ENCODE measurements around the gene CPNE4. TPM values are rescaled to one million over a fixed set of nuclear protein-coding genes. Genes with fewer than 3 reads are reported as not detected.

CPNE4 gene
- total RNA-seq, 4 donors from 2014 or later = 0.17 to 0.52 TPM; not detected in 2

DNA sequence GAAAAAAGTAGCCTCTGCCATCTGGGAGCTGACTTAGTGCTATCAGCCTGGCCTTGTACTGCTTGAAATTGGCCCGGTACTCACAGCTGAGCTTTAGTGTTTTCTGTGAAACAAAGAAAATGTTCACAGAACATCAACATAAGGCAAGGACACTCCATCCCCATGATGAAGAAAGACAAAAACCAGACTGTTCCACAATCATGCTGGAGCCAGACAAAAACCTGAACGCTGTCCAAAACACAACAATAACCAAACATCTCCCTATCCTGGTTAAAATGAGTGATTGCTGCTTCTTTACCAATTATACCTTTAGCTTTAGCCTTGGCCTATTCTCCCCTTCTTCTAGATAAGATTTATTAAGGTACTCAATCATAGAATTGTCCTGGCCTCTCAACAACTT lies 153.9 kb downstream of the CPNE4 start:
- WGBS = 57% methylated on average over 2 of the region's 2 CpGs
- H3K9me3 ChIP-seq = no peaks in the 10 kb centered on the region
- no peaks in the 10 kb centered on the region for H3K4me1 ChIP-seq
- H3K27me3 ChIP-seq = no peaks in the 10 kb centered on the region
- TF ChIP-seq, protein P1, sequence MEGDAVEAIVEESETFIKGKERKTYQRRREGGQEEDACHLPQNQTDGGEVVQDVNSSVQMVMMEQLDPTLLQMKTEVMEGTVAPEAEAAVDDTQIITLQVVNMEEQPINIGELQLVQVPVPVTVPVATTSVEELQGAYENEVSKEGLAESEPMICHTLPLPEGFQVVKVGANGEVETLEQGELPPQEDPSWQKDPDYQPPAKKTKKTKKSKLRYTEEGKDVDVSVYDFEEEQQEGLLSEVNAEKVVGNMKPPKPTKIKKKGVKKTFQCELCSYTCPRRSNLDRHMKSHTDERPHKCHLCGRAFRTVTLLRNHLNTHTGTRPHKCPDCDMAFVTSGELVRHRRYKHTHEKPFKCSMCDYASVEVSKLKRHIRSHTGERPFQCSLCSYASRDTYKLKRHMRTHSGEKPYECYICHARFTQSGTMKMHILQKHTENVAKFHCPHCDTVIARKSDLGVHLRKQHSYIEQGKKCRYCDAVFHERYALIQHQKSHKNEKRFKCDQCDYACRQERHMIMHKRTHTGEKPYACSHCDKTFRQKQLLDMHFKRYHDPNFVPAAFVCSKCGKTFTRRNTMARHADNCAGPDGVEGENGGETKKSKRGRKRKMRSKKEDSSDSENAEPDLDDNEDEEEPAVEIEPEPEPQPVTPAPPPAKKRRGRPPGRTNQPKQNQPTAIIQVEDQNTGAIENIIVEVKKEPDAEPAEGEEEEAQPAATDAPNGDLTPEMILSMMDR (IDR thresholded peaks at IDR 0.05) = no peak
- no peak for TF ChIP-seq POLR2AphosphoS5 (IDR thresholded peaks at IDR 0.05)
- TF ChIP-seq EP300 (IDR thresholded peaks at IDR 0.05) = no peak
- no peak for TF ChIP-seq POLR2A (IDR thresholded peaks at IDR 0.05; ENCODE audit: low read depth)
- H3K36me3 ChIP-seq = no peaks in the 10 kb centered on the region
- H3K27ac ChIP-seq (replicated peaks in 1 of 4) = no peak overlapping the region
- intact Hi-C loops (cut with DNase I) = no loop called here
- DNase-seq (ENCODE audit: extremely low spot score) = no peak
- no peak overlapping the region for H3K4me3 ChIP-seq

DNA sequence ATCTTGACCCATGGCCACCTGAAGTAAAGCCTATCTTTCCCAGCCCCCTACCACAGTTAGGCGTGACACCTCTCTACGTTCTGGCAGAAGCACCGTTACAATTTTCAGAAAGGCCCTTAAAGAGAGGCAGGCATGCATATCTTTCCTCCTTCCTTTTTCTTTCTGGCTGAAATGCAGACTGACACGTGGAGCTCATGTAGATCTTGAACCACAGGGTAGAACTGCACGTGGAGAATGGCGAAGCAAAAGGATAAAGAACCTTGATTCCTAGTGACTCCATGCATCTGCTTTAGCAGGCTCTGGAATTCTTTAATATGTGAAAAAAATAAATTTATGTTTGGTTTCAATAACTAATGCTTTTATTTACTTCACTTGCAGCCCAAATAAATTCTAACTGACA lies 166.6 kb downstream of the CPNE4 start:
- intact Hi-C loops (cut with DNase I) = no loop called here

DNA sequence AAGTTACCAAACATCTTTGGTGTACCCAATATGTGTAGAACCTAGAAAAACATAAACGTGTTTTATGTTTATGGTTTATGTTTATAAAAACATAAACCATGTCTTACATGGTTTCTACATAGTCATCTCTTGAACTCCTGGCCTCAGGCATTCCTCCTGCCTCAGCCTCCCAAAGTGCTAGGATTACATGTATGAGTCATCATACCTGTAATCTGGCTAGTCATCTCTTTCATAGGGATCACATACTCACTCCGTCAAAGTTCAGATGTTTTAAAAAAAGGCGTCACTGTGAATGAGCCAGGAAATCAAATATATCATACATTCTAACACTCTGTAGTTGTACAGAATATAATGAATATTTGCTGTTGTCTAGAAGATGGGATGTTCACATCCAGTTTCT lies 178.6 kb downstream of the CPNE4 start:
- Histone ChIP-seq H3K27me3 (no peaks in the 10 kb centered on the region), H3K36me3 (no peaks in the 10 kb centered on the region), H3K4me3 (no peak overlapping the region), H3K4me1 (no peaks in the 10 kb centered on the region), H3K27ac (replicated peaks in 1 of 4) (no peak overlapping the region), H3K9me3 (no peaks in the 10 kb centered on the region)
- DNase-seq (ENCODE audit: extremely low spot score) = no peak
- TF ChIP-seq EP300 (IDR thresholded peaks at IDR 0.05) (no peak), POLR2A (IDR thresholded peaks at IDR 0.05; ENCODE audit: low read depth) (no peak), POLR2AphosphoS5 (IDR thresholded peaks at IDR 0.05) (no peak)
- TF ChIP-seq, protein P1 (IDR thresholded peaks at IDR 0.05) = no peak
- intact Hi-C loops (cut with DNase I) = no loop called here
- WGBS = 78% methylated on average over 3 of the region's 3 CpGs

More for the DNA sequence above, 166.6 kb downstream of the CPNE4 start:
- Histone ChIP-seq H3K9me3 (no peaks in the 10 kb centered on the region), H3K4me3 (no peak overlapping the region), H3K4me1 (no peaks in the 10 kb centered on the region), H3K27ac (replicated peaks in 1 of 4) (no peak overlapping the region), H3K36me3 (no peaks in the 10 kb centered on the region), H3K27me3 (no peaks in the 10 kb centered on the region)
- no peak for DNase-seq (ENCODE audit: extremely low spot score)
- TF ChIP-seq EP300 (IDR thresholded peaks at IDR 0.05) (no peak), POLR2AphosphoS5 (IDR thresholded peaks at IDR 0.05) (no peak), POLR2A (IDR thresholded peaks at IDR 0.05; ENCODE audit: low read depth) (no peak)
- TF ChIP-seq, protein P1 (IDR thresholded peaks at IDR 0.05) = no peak
- WGBS = 71% methylated on average over 6 of the region's 6 CpGs

DNA sequence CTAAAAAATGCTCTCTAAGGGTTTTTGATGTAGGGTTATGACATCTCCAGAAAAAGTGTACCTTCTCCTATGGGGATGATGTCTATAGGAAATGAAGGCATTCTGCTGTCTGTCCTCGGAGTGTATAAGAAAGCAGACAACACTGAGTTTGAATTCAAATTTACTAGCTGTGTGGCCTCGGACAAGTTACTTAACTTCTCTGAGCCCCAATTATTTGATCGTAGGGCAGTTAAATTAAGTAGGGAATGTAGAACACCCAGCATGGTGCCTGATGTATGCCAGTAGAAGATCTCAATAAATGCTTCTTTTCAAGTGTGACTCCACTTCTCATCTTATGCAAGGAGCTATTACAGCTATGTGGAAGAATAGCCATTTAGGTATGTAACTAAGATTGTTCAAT lies 184.6 kb downstream of the CPNE4 start:
- 91% methylated on average over 3 of the region's 3 CpGs for WGBS

More for the DNA sequence above, 184.6 kb downstream of the CPNE4 start:
- DNase-seq (ENCODE audit: extremely low spot score) = no peak
- H3K27me3 ChIP-seq = no peaks in the 10 kb centered on the region
- no peaks in the 10 kb centered on the region for H3K9me3 ChIP-seq
- TF ChIP-seq POLR2A (IDR thresholded peaks at IDR 0.05; ENCODE audit: low read depth) = no peak
- TF ChIP-seq, protein P1 (IDR thresholded peaks at IDR 0.05) = no peak
- TF ChIP-seq POLR2AphosphoS5 (IDR thresholded peaks at IDR 0.05) = no peak
- no peak for TF ChIP-seq EP300 (IDR thresholded peaks at IDR 0.05)
- intact Hi-C loops (cut with DNase I) = no loop called here
- no peaks in the 10 kb centered on the region for H3K4me1 ChIP-seq
- no peaks in the 10 kb centered on the region for H3K36me3 ChIP-seq
- no peak overlapping the region for H3K27ac ChIP-seq (replicated peaks in 1 of 4)
- H3K4me3 ChIP-seq = no peak overlapping the region
